Sigmoid colon (tissue), 7 donors: Measurements from ENCODE around the gene ATG9B. TPM values are rescaled to one million over a fixed set of nuclear protein-coding genes. Genes with fewer than 3 reads are reported as not detected.
A peak's percentile ranks its signal among the peaks of the same experiment; 100 is the strongest.

Source experiments
- DNase-seq: peaks from one replicate; pipeline ENCODE4 v3.0.0-alpha.2; 2019
- H3K27ac ChIP-seq, 4 donors: fragments of 200-600 bp; sonication (generic); one replicate each; pipeline ENCODE4 v1.5.1; 2016 to 2019; ENCODE audit warnings: mild to moderate bottlenecking in 1 of 4
- H3K27me3 ChIP-seq, 3 donors: fragments of 200-600 bp; sonication (generic); one replicate each; pipeline ENCODE4 v1.5.1; 2019; ENCODE audit warnings: mild to moderate bottlenecking in 1 of 3
- H3K36me3 ChIP-seq, 4 donors: fragments of 200-600 bp; sonication (generic); one replicate each; pipeline ENCODE4 v1.5.1; 2016 to 2019
- H3K4me1 ChIP-seq, 4 donors: fragments of 200-600 bp; sonication (generic); one replicate each; pipeline ENCODE4 v1.5.1; 2017 to 2019
- H3K4me3 ChIP-seq, 4 donors: fragments of 200-600 bp; sonication (generic); one replicate each; pipeline ENCODE4 v1.5.1; 2017 to 2019; ENCODE audit warnings: mild to moderate bottlenecking in 2 of 4, moderate library complexity in 1 of 4
- H3K9me3 ChIP-seq, 4 donors: fragments of 200-600 bp in 3 of 4; sonication (generic) in 3 of 4; one replicate each; pipeline versions ENCODE4 v1.5.1 to v1.6.1; 2013 to 2019
- CTCF ChIP-seq, 4 experiments: fragments of 450-650 bp in 3 of 4; fragments of 200-600 bp in 1 of 4; IDR thresholded peaks; one replicate each; pipeline ENCODE4 v1.5.1; 2016 to 2019; ENCODE audit warnings: antibody characterized with exemption in 4 of 4, mild to moderate bottlenecking in 3 of 4, moderate library complexity in 2 of 4
- EP300 ChIP-seq, 4 donors: sonication (generic); formaldehyde crosslinking; IDR thresholded peaks; one replicate each; pipeline ENCODE4 v1.6.1; 2017; ENCODE audit warnings: antibody characterized with exemption in 4 of 4
- POLR2A ChIP-seq, 2 donors: fragments of 450-650 bp; IDR thresholded peaks; one replicate each; pipeline ENCODE4 v1.6.1; 2016; ENCODE audit warnings: antibody characterized with exemption in 2 of 2, mild to moderate bottlenecking in 2 of 2, moderate library complexity in 2 of 2
- POLR2AphosphoS5 ChIP-seq, 4 donors: sonication (generic); formaldehyde crosslinking; IDR thresholded peaks; one replicate each; pipeline ENCODE4 v1.6.1; 2017; ENCODE audit warnings: antibody characterized with exemption in 4 of 4
- WGBS, 2 donors: extraction: QIAGEN DNeasy Blood & Tissue Kit; methylation state at CpG; one replicate each; pipeline ENCODE4 v1.1.7; 2013; 5-methylcytosine and 5-hydroxymethylcytosine counted together
- intact Hi-C: fragments of 100-400 bp; cut with DNase I; formaldehyde crosslinking; loops from one replicate; pipeline ENCODE4 v1.15.1; 2023
- polyA plus RNA-seq, 3 donors: library from polyadenylated mRNA; stranded (reverse); fragments of 200-250 nt; gene quantifications; one replicate each; pipeline ENCODE4 v1.2.3, GENCODE V29; 2013
- total RNA-seq, 4 donors: library from RNA; depleted of rRNA; stranded (reverse); fragments of >200 nt; gene quantifications; one replicate each; pipeline ENCODE4 v1.1.0, GENCODE V29; 2016
- donor health status: healthy with polysubstance abuse.
- donor health status: Bipolar disorder and iron deficiency.
- donor health status: healthy.

Gene ATG9B
- total and polyA plus RNA-seq, 7 donors: 1.2 to 1.6 TPM; not detected in 5

DNA sequence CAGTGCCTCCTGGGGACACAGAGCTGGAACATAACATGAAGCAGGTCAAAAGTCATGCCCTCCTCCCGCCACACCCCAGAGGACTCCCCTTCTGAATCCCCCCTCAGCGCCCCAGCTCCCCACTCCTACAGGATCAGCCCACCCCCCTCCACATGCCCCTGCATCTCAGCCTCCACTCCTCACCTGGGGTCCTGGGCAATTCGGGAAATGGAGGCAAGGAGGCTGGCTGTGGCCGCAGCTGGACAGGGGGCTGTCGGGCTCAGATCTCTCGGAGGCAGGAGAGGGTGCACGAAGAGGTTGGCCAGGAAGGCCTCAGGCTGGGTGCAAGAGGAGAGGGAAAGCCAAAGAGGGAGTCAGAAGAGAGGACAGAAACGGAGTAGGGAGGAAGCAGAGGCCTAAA lies 7.8 kb downstream of the ATG9B start:
- Histone ChIP-seq H3K4me3 (no peak overlapping the region), H3K27ac (no peak overlapping the region), H3K27me3 (peaks cover 26 to 93% (median 58%) of the 10 kb centered on the region in 3 donors), H3K9me3 (no peaks in the 10 kb centered on the region), H3K36me3 (no peaks in the 10 kb centered on the region), H3K4me1 (peaks cover 0 to 35% (median 32%) of the 10 kb centered on the region in 4 donors)
- DNase-seq: no peak
- TF ChIP-seq POLR2A (IDR thresholded peaks at IDR 0.05) (no peak), CTCF (IDR thresholded peaks at IDR 0.05) (no peak), EP300 (IDR thresholded peaks at IDR 0.05) (no peak), POLR2AphosphoS5 (IDR thresholded peaks at IDR 0.05) (no peak)
- WGBS, 2 donors: 92% methylated on average over 8 of the region's 8 CpGs
- intact Hi-C loops: no loop called here

DNA sequence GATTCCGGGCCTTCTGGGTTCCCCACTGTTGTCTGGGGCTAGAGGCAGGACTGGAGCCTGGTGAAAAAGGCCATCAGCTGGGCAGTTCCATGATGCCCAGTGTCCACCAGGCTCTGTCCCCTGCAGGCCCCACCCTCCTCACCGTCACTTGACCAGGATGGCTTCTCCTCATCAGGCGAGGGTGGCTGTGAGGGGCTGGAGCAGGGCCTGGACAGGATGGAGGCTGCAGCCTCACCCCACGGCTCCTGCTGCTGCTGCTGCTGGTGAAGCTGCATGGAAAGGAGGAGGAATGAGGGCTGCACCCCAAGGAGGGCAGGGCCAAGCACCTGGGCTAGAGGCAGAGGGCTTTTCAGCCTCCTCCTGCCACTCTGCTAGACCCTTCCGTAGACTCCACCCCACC lies 8.3 kb downstream of the ATG9B start:
- Histone ChIP-seq H3K36me3 (no peaks in the 10 kb centered on the region), H3K4me1 (peaks cover 0 to 35% (median 32%) of the 10 kb centered on the region in 4 donors), H3K27ac (no peak overlapping the region), H3K9me3 (no peaks in the 10 kb centered on the region), H3K27me3 (peaks cover 26 to 92% (median 58%) of the 10 kb centered on the region in 3 donors), H3K4me3 (no peak overlapping the region)
- intact Hi-C loops: no loop called here
- no peak for TF ChIP-seq EP300 (IDR thresholded peaks at IDR 0.05)
- no peak for TF ChIP-seq POLR2A (IDR thresholded peaks at IDR 0.05)
- no peak for TF ChIP-seq CTCF (IDR thresholded peaks at IDR 0.05)
- no peak for TF ChIP-seq POLR2AphosphoS5 (IDR thresholded peaks at IDR 0.05)
- no peak for DNase-seq
- WGBS, 2 donors: 92% methylated on average over 5 of the region's 5 CpGs

DNA sequence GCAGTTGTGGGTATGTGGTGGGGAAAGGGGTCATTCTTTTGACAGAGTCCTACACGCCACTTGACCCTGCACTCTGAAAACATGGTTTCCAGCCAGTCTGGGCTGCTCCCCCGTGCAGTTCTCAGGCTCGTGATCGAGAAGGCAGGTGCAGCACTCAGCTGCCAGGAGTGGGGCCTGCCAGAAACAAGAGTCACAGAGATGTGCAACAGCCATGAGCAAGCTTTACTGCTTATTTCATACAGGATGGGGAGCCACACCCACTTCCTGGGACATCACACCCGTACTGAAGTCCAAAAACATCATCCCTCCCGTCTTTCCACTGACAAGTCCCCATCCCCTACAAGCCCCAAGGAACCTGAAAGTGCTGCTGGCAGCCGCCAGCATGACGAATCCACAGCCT lies 9.3 kb downstream of the ATG9B start:
- Histone ChIP-seq H3K27ac (no peak overlapping the region), H3K36me3 (no peaks in the 10 kb centered on the region), H3K27me3 (peaks cover 26 to 93% (median 65%) of the 10 kb centered on the region in 3 donors), H3K9me3 (no peaks in the 10 kb centered on the region), H3K4me3 (no peak overlapping the region), H3K4me1 (peaks cover 0 to 35% (median 32%) of the 10 kb centered on the region in 4 donors)
- WGBS, 2 donors: 38 to 66% methylated on average over 8 of the region's 8 CpGs
- no peak for DNase-seq
- intact Hi-C loops: no loop called here
- TF ChIP-seq CTCF (IDR thresholded peaks at IDR 0.05) (no peak), POLR2A (IDR thresholded peaks at IDR 0.05) (no peak), POLR2AphosphoS5 (IDR thresholded peaks at IDR 0.05) (no peak), EP300 (IDR thresholded peaks at IDR 0.05) (no peak)

DNA sequence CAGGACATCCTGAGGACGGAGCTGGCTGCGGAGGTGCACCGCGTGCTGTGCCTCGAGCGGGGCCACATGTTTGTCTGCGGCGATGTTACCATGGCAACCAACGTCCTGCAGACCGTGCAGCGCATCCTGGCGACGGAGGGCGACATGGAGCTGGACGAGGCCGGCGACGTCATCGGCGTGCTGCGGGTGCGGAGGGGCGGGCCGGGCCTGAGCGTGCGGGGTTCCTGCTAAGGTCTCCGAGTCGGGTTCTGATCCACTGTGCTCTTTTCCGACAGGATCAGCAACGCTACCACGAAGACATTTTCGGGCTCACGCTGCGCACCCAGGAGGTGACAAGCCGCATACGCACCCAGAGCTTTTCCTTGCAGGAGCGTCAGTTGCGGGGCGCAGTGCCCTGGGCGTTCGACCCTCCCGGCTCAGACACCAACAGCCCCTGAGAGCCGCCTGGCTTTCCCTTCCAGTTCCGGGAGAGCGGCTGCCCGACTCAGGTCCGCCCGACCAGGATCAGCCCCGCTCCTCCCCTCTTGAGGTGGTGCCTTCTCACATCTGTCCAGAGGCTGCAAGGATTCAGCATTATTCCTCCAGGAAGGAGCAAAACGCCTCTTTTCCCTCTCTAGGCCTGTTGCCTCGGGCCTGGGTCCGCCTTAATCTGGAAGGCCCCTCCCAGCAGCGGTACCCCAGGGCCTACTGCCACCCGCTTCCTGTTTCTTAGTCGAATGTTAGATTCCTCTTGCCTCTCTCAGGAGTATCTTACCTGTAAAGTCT lies 10.4 kb downstream of the ATG9B start:
- intact Hi-C loops: no loop called here
- H3K27me3 ChIP-seq: peaks cover 26 to 93% (median 76%) of the 10 kb centered on the region in 3 donors
- H3K27ac ChIP-seq: no peak overlapping the region
- WGBS, 2 donors: 24 to 50% methylated on average over 55 of the region's 55 CpGs
- H3K4me1 ChIP-seq: peaks cover 0 to 33% (median 28%) of the 10 kb centered on the region in 4 donors
- DNase-seq: peak; percentile 84
- H3K4me3 ChIP-seq: peak overlapping the region in 3 of 4 donors; percentile 0 to 40 (median 40)
- H3K9me3 ChIP-seq: no peaks in the 10 kb centered on the region
- no peak for TF ChIP-seq POLR2AphosphoS5 (IDR thresholded peaks at IDR 0.05)
- no peak for TF ChIP-seq CTCF (IDR thresholded peaks at IDR 0.05)
- no peak for TF ChIP-seq EP300 (IDR thresholded peaks at IDR 0.05)
- TF ChIP-seq POLR2A (IDR thresholded peaks at IDR 0.05): no peak
- no peaks in the 10 kb centered on the region for H3K36me3 ChIP-seq
